ENCODE data around the gene OR51V1.

DNA sequence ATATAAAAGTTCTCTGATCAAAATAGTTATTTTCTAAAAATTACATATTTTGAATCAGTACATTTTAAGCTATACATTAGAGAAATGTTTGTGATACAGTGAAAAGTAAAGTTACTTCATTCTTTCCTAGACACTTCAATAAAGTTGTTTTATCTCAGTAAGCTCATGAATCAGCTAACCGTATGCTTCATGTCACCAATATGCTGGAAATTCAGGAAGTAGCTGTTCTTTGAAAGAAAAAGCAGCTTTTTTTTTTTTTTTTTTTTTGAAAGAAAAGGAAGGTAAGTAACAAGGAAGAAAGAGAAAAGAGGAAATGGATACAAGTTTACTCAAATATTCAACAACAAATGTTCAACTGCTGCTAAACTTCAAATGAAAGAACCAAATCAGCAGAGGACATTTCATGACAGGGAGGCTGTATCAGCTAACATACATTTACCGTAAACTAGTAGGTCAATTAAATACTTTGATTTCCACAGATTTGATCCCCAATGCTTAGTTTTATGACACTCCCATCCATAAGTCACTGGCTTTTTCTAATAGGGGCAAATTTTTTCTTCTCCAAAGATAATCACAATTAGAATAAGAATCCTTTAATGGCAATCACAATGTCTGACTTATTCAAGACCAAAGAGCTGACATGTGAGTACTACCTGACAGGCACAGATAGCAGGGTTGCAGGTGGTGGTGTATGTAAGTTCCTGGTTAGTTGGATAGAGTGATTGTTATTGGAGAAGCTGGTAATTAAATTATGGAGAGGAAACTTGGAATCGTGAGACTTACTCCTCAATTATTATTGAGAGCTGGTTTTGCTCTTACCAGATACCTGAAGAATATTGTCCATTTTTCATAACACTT lies 46.7 kb downstream of the OR51V1 start:
- no peak for TF ChIP-seq EZH2 (IDR thresholded peaks at IDR 0.05; ENCODE audit: borderline replicate concordance, low read length)
- TF ChIP-seq, protein P1, sequence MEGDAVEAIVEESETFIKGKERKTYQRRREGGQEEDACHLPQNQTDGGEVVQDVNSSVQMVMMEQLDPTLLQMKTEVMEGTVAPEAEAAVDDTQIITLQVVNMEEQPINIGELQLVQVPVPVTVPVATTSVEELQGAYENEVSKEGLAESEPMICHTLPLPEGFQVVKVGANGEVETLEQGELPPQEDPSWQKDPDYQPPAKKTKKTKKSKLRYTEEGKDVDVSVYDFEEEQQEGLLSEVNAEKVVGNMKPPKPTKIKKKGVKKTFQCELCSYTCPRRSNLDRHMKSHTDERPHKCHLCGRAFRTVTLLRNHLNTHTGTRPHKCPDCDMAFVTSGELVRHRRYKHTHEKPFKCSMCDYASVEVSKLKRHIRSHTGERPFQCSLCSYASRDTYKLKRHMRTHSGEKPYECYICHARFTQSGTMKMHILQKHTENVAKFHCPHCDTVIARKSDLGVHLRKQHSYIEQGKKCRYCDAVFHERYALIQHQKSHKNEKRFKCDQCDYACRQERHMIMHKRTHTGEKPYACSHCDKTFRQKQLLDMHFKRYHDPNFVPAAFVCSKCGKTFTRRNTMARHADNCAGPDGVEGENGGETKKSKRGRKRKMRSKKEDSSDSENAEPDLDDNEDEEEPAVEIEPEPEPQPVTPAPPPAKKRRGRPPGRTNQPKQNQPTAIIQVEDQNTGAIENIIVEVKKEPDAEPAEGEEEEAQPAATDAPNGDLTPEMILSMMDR (IDR thresholded peaks at IDR 0.05; ENCODE audit: low read length) = no peak
